ENCODE results near the gene MAP3K9.

MAP3K9 gene

GRCh38 chr14:70812124-70812818, 3.0 kb upstream of the MAP3K9 start:
- Histone ChIP-seq H3K36me3 (no peaks in the 10 kb centered on the region; the same call in 1 of the 2 replicates), H3K9me3 (ENCODE audit: severe bottlenecking) (no peaks in the 10 kb centered on the region), H3K27me3 (ENCODE audit: insufficient read depth, low read depth, severe bottlenecking) (no peaks in the 10 kb centered on the region), H3K4me3 (ENCODE audit: low read depth, low read length) (no peak overlapping the region), H3K27ac (no peak overlapping the region)
- no peak for DNase-seq
- no peak for TF ChIP-seq CTCF (IDR thresholded peaks at IDR 0.05; ENCODE audit: low read depth, low read length)

GRCh38 chr14:70811578-70811977, 2.3 kb upstream of the MAP3K9 start:
- H3K4me3 ChIP-seq (ENCODE audit: low read depth, low read length): no peak overlapping the region
- H3K9me3 ChIP-seq (ENCODE audit: severe bottlenecking): no peaks in the 10 kb centered on the region
- TF ChIP-seq CTCF (IDR thresholded peaks at IDR 0.05; ENCODE audit: low read depth, low read length): no peak
- no peak overlapping the region for H3K27ac ChIP-seq
- no peak for DNase-seq
- no peaks in the 10 kb centered on the region for H3K27me3 ChIP-seq (ENCODE audit: insufficient read depth, low read depth, severe bottlenecking)
- H3K36me3 ChIP-seq: no peaks in the 10 kb centered on the region; the same call in 1 of the 2 replicates

GRCh38 chr14:70811050-70811449, 1.7 kb upstream of the MAP3K9 start:
- TF ChIP-seq CTCF (IDR thresholded peaks at IDR 0.05; ENCODE audit: low read depth, low read length): no peak
- DNase-seq: no peak
- H3K9me3 ChIP-seq (ENCODE audit: severe bottlenecking): no peaks in the 10 kb centered on the region
- H3K36me3 ChIP-seq: no peaks in the 10 kb centered on the region; the same call in 1 of the 2 replicates
- H3K27me3 ChIP-seq (ENCODE audit: insufficient read depth, low read depth, severe bottlenecking): no peaks in the 10 kb centered on the region
- H3K4me3 ChIP-seq (ENCODE audit: low read depth, low read length): no peak overlapping the region
- H3K27ac ChIP-seq: no peak overlapping the region

GRCh38 chr14:70810621-70811020, 1.3 kb upstream of the MAP3K9 start:
- peak overlapping the region; percentile 73 for H3K27ac ChIP-seq
- TF ChIP-seq CTCF (IDR thresholded peaks at IDR 0.05; ENCODE audit: low read depth, low read length): no peak

GRCh38 chr14:70808416-70809224, 693 bp downstream of the MAP3K9 start:
- Histone ChIP-seq H3K4me3 (ENCODE audit: low read depth, low read length) (peak overlapping the region; percentile 65), H3K27ac (peak overlapping the region; percentile 90), H3K27me3 (ENCODE audit: insufficient read depth, low read depth, severe bottlenecking) (no peaks in the 10 kb centered on the region), H3K9me3 (ENCODE audit: severe bottlenecking) (no peaks in the 10 kb centered on the region), H3K36me3 (no peaks in the 10 kb centered on the region; the same call in 1 of the 2 replicates)
- peak; percentile 65 for DNase-seq
- TF ChIP-seq CTCF (IDR thresholded peaks at IDR 0.05; ENCODE audit: low read depth, low read length): no peak

More at GRCh38 chr14:70810621-70811020, 1.3 kb upstream of the MAP3K9 start:
- Histone ChIP-seq H3K4me3 (ENCODE audit: low read depth, low read length) (peak overlapping the region; percentile 82), H3K27me3 (ENCODE audit: insufficient read depth, low read depth, severe bottlenecking) (no peaks in the 10 kb centered on the region), H3K36me3 (no peaks in the 10 kb centered on the region; the same call in 1 of the 2 replicates), H3K9me3 (ENCODE audit: severe bottlenecking) (no peaks in the 10 kb centered on the region)
- DNase-seq: no peak
